ENCODE results near the gene DNM2. TPM values are rescaled to one million over a fixed set of nuclear protein-coding genes. Genes with fewer than 3 reads are reported as not detected.
A peak's percentile ranks its signal among the peaks of the same experiment; 100 is the strongest.

The DNM2 gene
- total and polyA plus RNA-seq, 9 of the 15 experiments (the other 6 are each of a cell fraction or from before 2014, with no cell fraction given) = 2.2 to 161 (median 72.6) TPM

GRCh38 chr19:10695401-10696398 lies 22.2 kb upstream of the DNM2 start (continued):
- TF ChIP-seq FOXP4 (CRISPR knock-in tag; IDR thresholded peaks at IDR 0.05; ENCODE audit: borderline replicate concordance) (peak; percentile 73; the same call in 1 of the 2 replicates), NCOA6 (IDR thresholded peaks at IDR 0.05) (peak; percentile 57), CHD2 (IDR thresholded peaks at IDR 0.05; ENCODE audit: low read depth, low read length) (no peak), BCL6 (CRISPR knock-in tag; IDR thresholded peaks at IDR 0.05) (no peak), FOXJ2 (tag; IDR thresholded peaks at IDR 0.05) (peak; percentile 15; the same call in 1 of the 2 replicates), SIN3A (IDR thresholded peaks at IDR 0.05; ENCODE audit: borderline replicate concordance in 2 of 2, control insufficient read depth in 1 of 2, low read depth in 2 of 2, low read length in 2 of 2) (peak; percentile 99), EHMT2 (IDR thresholded peaks at IDR 0.05) (peak; percentile 99), ZNF41 (CRISPR knock-in tag; conservative IDR thresholded peaks at IDR 0.05) (no peak), HDAC1 (IDR thresholded peaks at IDR 0.05) (peak in 1 of 2 experiments; percentile 96; a peak in 2 of 4 replicates), E2F5 (CRISPR knock-in tag; IDR thresholded peaks at IDR 0.05) (peak; percentile 89; the same call in 1 of the 2 replicates), CTBP1 (IDR thresholded peaks at IDR 0.05; ENCODE audit: borderline replicate concordance) (peak; percentile 77), ETS1 (conservative IDR thresholded peaks at IDR 0.05; ENCODE audit: control insufficient read depth, low read depth, low read length) (peak; percentile 84), RFX1 (IDR thresholded peaks at IDR 0.05) (peak; percentile 98), ZNF140 (CRISPR knock-in tag; IDR thresholded peaks at IDR 0.05) (no peak), RBM14 (IDR thresholded peaks at IDR 0.05; ENCODE audit: borderline replicate concordance, insufficient read depth, low read depth, low read length) (no peak)
- TF ChIP-seq, protein P1, sequence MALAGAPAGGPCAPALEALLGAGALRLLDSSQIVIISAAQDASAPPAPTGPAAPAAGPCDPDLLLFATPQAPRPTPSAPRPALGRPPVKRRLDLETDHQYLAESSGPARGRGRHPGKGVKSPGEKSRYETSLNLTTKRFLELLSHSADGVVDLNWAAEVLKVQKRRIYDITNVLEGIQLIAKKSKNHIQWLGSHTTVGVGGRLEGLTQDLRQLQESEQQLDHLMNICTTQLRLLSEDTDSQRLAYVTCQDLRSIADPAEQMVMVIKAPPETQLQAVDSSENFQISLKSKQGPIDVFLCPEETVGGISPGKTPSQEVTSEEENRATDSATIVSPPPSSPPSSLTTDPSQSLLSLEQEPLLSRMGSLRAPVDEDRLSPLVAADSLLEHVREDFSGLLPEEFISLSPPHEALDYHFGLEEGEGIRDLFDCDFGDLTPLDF (CRISPR knock-in tag; IDR thresholded peaks at IDR 0.05) = peak; percentile 95
- TF ChIP-seq, protein P2, sequence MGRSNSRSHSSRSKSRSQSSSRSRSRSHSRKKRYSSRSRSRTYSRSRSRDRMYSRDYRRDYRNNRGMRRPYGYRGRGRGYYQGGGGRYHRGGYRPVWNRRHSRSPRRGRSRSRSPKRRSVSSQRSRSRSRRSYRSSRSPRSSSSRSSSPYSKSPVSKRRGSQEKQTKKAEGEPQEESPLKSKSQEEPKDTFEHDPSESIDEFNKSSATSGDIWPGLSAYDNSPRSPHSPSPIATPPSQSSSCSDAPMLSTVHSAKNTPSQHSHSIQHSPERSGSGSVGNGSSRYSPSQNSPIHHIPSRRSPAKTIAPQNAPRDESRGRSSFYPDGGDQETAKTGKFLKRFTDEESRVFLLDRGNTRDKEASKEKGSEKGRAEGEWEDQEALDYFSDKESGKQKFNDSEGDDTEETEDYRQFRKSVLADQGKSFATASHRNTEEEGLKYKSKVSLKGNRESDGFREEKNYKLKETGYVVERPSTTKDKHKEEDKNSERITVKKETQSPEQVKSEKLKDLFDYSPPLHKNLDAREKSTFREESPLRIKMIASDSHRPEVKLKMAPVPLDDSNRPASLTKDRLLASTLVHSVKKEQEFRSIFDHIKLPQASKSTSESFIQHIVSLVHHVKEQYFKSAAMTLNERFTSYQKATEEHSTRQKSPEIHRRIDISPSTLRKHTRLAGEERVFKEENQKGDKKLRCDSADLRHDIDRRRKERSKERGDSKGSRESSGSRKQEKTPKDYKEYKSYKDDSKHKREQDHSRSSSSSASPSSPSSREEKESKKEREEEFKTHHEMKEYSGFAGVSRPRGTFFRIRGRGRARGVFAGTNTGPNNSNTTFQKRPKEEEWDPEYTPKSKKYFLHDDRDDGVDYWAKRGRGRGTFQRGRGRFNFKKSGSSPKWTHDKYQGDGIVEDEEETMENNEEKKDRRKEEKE (IDR thresholded peaks at IDR 0.05; ENCODE audit: borderline replicate concordance in 1 of 2, control insufficient read depth in 1 of 2, low read depth in 2 of 2, low read length in 1 of 2) = no peak
